Urinary bladder (tissue), 4 donors: ENCODE measurements around the gene GLIS2. TPM values are rescaled to one million over a fixed set of nuclear protein-coding genes. Genes with fewer than 3 reads are reported as not detected.

ENCODE experiments used
- DNase-seq: peaks from one replicate; pipeline ENCODE4 v3.0.0-alpha.2; 2015; ENCODE audit errors: extremely low spot score
- H3K27ac ChIP-seq: one replicate; pipeline ENCODE4 v1.5.1; 2013; ENCODE audit warnings: low read depth, mild to moderate bottlenecking, moderate library complexity
- H3K36me3 ChIP-seq: one replicate; pipeline ENCODE4 v1.6.1; 2013; ENCODE audit warnings: mild to moderate bottlenecking, moderate library complexity; ENCODE audit not compliant: insufficient read depth
- H3K4me1 ChIP-seq: one replicate; pipeline ENCODE4 v1.6.1; 2013; ENCODE audit warnings: mild to moderate bottlenecking, moderate library complexity; ENCODE audit not compliant: insufficient read depth
- H3K4me3 ChIP-seq: one replicate; pipeline ENCODE4 v1.5.1; 2013; ENCODE audit warnings: low read depth, low read length
- whole genome bisulfite sequencing: extraction: QIAGEN DNeasy Blood & Tissue Kit; methylation state at CpG from one replicate; pipeline ENCODE4 v1.1.7; 2013; 5-methylcytosine and 5-hydroxymethylcytosine counted together
- polyA plus RNA-seq: library from polyadenylated mRNA; stranded (reverse); fragments of 200-250 nt; gene quantifications from one replicate; pipeline ENCODE4 v1.2.3, GENCODE V29; 2013
- total RNA-seq: library from RNA; depleted of rRNA; stranded (reverse); fragments of >200 nt; gene quantifications from one replicate; pipeline ENCODE4 v1.2.3, GENCODE V29; 2014
- donor health status: healthy with polysubstance abuse.
- donor health status: healthy.

Gene GLIS2
- total and polyA plus RNA-seq, 2 donors, result 6.1 to 22.1 TPM

DNA sequence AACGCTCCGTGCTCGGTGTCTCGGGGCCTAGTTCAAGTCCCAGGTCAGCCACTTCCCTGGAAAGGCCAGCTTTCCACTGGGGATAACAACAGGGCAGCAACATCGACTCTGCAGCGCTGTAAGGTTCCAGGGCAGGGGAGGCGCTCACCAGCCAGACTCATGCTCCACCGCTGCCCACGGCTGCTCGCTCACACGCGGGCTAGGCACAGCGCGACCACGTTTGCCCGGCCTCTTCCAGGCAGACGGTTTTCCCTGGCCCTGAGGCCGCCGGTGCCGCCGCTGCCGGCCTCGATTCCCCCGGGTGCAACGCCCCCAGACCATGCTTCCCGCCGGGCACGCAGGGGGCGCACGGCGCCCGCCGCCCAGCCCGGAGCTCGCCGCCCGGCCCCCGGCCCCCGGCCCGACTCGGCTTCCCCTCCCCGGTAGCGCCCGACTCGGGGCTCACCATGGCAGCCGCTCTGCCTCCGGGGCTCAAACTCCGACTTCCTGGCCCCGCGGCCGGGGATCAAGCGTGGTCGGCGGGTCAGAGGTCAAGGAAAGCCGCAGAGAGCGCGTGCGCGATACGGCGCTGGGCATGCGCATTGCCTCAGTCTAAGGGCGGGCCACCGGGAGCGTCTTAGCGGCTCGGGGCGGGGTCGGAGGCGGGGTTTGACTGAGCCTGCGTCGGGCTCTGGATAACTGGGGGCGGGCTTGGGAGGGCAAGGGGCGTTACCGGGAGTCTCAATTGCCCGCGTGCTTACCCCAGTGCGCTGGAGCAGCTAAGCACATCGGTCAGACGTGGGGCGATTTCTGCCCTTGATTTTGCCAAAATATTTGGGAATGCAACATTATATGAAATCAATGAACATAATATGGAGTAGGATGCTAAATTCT, 35.2 kb downstream of the GLIS2 start, which contains the start of gene PAM16:
PAM16 (minus strand) TSS at position 535 of the 873 bp plus-strand sequence; CDS start at position 448, 87 bp downstream.
- H3K4me1 ChIP-seq, result no peaks in the 10 kb centered on the region
- under 1% methylated on average over 81 of the region's 81 CpGs for WGBS

GRCh38 chr16:4351880-4352279, 36.0 kb downstream of the GLIS2 start:
- no peaks in the 10 kb centered on the region for H3K4me1 ChIP-seq
- DNase-seq, result no peak
- 82% methylated on average over 7 of the region's 7 CpGs for WGBS
- no peak overlapping the region for H3K4me3 ChIP-seq
- H3K36me3 ChIP-seq, result no peaks in the 10 kb centered on the region
- no peak overlapping the region for H3K27ac ChIP-seq

More for the DNA sequence above, 35.2 kb downstream of the GLIS2 start, which contains the start of gene PAM16:
- DNase-seq, result peak; percentile 76
- Histone ChIP-seq H3K27ac (peak within 1 kb of the TSS; percentile 77), H3K4me3 (peak within 1 kb of the TSS; percentile 88), H3K36me3 (no peaks in the 10 kb centered on the region)

GRCh38 chr16:4352843-4353242, 37.0 kb downstream of the GLIS2 start:
- WGBS, result 89% methylated on average over 5 of the region's 5 CpGs
- Histone ChIP-seq H3K4me1 (no peaks in the 10 kb centered on the region), H3K36me3 (peaks cover 1% of the 10 kb centered on the region), H3K4me3 (no peak overlapping the region), H3K27ac (no peak overlapping the region)
- no peak for DNase-seq

DNA sequence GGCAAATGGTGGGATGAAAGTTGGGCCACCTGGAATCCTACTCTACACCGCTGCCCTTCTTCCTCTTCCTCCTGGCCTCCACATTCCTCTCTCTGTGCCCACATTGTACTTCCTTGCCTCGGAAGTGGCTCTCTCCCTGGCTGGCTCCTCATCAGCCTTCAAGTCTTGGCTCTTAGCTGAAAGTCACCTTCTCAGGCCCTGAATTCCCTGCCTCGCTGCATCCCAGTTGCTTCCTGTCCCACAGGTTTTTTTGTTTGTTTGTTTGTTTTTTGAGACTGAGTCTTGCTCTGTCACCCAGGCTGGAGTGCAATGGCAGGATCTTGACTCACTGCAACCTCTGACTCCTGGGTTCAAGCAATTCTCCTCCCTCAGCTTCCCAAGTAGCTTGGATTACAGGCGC, 37.8 kb downstream of the GLIS2 start:
- Histone ChIP-seq H3K4me3 (no peak overlapping the region), H3K27ac (no peak overlapping the region), H3K4me1 (no peaks in the 10 kb centered on the region), H3K36me3 (peaks cover 1% of the 10 kb centered on the region)
- no peak for DNase-seq
- 95% methylated on average over 4 of the region's 4 CpGs for WGBS

GRCh38 chr16:4354512-4355409, 38.9 kb downstream of the GLIS2 start:
- Histone ChIP-seq H3K36me3 (peaks cover 1% of the 10 kb centered on the region), H3K27ac (no peak overlapping the region), H3K4me3 (no peak overlapping the region), H3K4me1 (no peaks in the 10 kb centered on the region)
- DNase-seq, result no peak
- 94% methylated on average over 20 of the region's 20 CpGs for WGBS

DNA sequence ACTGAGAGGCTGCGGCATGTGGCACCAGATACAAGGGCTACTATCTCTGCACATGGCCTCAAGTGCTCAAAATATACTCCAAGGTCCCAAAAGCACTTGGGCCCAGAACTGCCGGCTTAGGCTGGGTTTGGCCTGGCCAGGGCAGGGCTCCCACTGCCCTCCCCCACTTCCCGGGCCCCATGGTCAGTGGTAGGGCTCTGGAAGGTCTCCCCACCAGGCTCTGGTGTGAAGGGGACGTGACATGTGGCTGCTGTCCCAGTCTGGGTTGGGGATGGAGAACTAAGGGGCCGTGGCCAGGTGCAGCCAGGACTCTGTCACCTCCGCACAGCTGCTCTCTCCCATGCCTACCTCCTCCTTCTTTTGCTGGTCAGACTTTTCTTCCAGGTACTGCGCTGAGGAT, 41.0 kb downstream of the GLIS2 start:
- Histone ChIP-seq H3K4me3 (no peak overlapping the region), H3K4me1 (no peaks in the 10 kb centered on the region), H3K27ac (no peak overlapping the region), H3K36me3 (peaks cover 1% of the 10 kb centered on the region)
- DNase-seq, result no peak
- 89% methylated on average over 7 of the region's 7 CpGs for WGBS

DNA sequence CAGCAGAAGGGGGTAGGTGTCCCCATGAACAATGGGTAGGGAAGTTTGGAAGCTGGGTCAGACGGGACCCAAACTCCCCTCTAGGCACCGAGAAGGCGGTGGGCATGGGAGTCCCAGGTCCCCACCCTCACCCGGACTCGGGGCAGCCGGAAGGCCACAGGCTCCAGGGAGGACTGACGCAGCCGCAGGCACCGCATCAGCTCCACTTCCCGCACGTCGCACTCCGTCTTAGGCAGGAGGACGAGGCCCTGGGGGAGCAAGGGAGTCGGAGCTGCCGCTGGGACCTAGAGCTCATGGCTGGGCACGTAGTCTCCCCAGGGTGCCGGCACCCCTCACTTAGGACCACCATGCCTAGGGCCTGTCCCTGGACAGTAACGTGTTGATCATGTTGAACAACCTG, 42.4 kb downstream of the GLIS2 start:
- DNase-seq, result no peak
- no peak overlapping the region for H3K4me3 ChIP-seq
- 96% methylated on average over 19 of the region's 19 CpGs for WGBS

GRCh38 chr16:4358831-4359561, 43.1 kb downstream of the GLIS2 start:
- no peak for DNase-seq
- WGBS, result 39% methylated on average over 19 of the region's 19 CpGs
- Histone ChIP-seq H3K4me1 (no peaks in the 10 kb centered on the region), H3K4me3 (no peak overlapping the region), H3K27ac (no peak overlapping the region), H3K36me3 (peaks cover 1% of the 10 kb centered on the region)

More for the DNA sequence above, 42.4 kb downstream of the GLIS2 start:
- peaks cover 1% of the 10 kb centered on the region for H3K36me3 ChIP-seq
- no peaks in the 10 kb centered on the region for H3K4me1 ChIP-seq
- no peak overlapping the region for H3K27ac ChIP-seq

GRCh38 chr16:4359914-4360313, 44.0 kb downstream of the GLIS2 start:
- Histone ChIP-seq H3K27ac (no peak overlapping the region), H3K4me1 (no peaks in the 10 kb centered on the region), H3K36me3 (peaks cover 1% of the 10 kb centered on the region), H3K4me3 (no peak overlapping the region)
- no peak for DNase-seq
- 92% methylated on average over 3 of the region's 3 CpGs for WGBS

GRCh38 chr16:4360538-4361021, 44.7 kb downstream of the GLIS2 start:
- 89% methylated on average over 11 of the region's 11 CpGs for WGBS
- H3K27ac ChIP-seq, result no peak overlapping the region
- H3K36me3 ChIP-seq, result peaks cover 1% of the 10 kb centered on the region
- no peak overlapping the region for H3K4me3 ChIP-seq
- no peak for DNase-seq
- H3K4me1 ChIP-seq, result no peaks in the 10 kb centered on the region

- H3K4me1 ChIP-seq, result no peaks in the 10 kb centered on the region
- peaks cover 1% of the 10 kb centered on the region for H3K36me3 ChIP-seq
- H3K4me3 ChIP-seq, result no peak overlapping the region
- no peak for DNase-seq
- H3K27ac ChIP-seq, result no peak overlapping the region
- 96% methylated on average over 28 of the region's 28 CpGs for WGBS
Observed at GRCh38 chr16:4361033-4361943, 45.4 kb downstream of the GLIS2 start.

DNA sequence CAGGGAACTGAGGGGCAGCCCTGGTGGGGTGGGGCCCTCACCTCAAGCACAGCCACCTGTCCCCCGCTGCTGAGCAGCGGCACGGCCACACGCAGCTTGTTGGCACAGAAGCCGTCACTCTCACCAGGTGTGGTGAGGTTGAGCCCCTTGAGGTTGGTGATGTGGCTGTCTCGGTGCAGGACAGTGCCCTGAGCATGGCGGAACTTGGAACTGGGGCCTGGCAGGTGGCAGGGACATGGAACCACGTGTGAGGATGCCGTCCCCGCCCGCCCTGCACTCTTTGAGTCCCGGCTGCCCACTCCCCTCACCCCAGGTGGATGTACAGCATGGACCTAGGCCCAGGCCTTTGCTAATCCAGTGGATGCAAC, 46.1 kb downstream of the GLIS2 start:
- DNase-seq, result no peak
- Histone ChIP-seq H3K36me3 (peaks cover 1% of the 10 kb centered on the region), H3K27ac (no peak overlapping the region), H3K4me3 (no peak overlapping the region), H3K4me1 (no peaks in the 10 kb centered on the region)
- 92% methylated on average over 12 of the region's 12 CpGs for whole genome bisulfite sequencing
